HepG2 (cell line): ENCODE data around the gene GRAMD4. TPM values are rescaled to one million over a fixed set of nuclear protein-coding genes. Genes with fewer than 3 reads are reported as not detected.
A peak's percentile ranks its signal among the peaks of the same experiment; 100 is the strongest.

Source experiments
- ATAC-seq: fragments of 200-7000 bp; cut with Tn5 transposase; 3 replicates; pipeline ENCODE4 v1.9.1; 2020; ENCODE audit warnings: mild to moderate bottlenecking, moderate library complexity
- BruUV-seq: library from RNA; stranded (reverse); fragments of 400-500 nt; replicated peaks from 2 replicates; lab custom pipeline; 2021; lab: Mats Ljungman, UMichigan
- CTCF ChIA-PET: fragments of 300-600 bp; formaldehyde crosslinking; extraction: SDS; loops from one replicate; lab custom pipeline; 2021; ENCODE audit warnings: low total read pairs, inconsistent platforms, low intra/inter-chr PET ratio; lab: Yijun Ruan, JAX
- POLR2A ChIA-PET: fragments of 350-600 bp; sonication (Branson Sonifier 250); formaldehyde crosslinking; loops from one replicate; lab custom pipeline; 2020; ENCODE audit warnings: antibody characterized with exemption, inconsistent platforms; lab: Yijun Ruan, JAX
- DNase-seq: peaks from one replicate; pipeline ENCODE4 v3.0.0-alpha.2; 2015; ENCODE audit warnings: low spot score
- FAIRE-seq: peaks from 3 replicates; lab custom pipeline; 2011; peaks lifted over from hg19 to GRCh38; lab: Jason Lieb, UNC
- H2AFZ ChIP-seq: one replicate; pipeline ENCODE4 v1.6.1; 2011; ENCODE audit warnings: low read length, inconsistent platforms
- H3K27ac ChIP-seq: fragments of 300-600 bp; 3 replicates; pipeline ENCODE4 v1.8.0; 2011; ENCODE audit warnings: mixed run types, mild to moderate bottlenecking, mixed read lengths, low read length, inconsistent platforms; ENCODE audit not compliant: insufficient read depth; ENCODE audit errors: extremely low read length
- H3K27me3 ChIP-seq, 2 experiments: fragments of 200-600 bp in 1 of 2; 2 replicates in 1 of 2; 3 replicates in 1 of 2; pipeline versions ENCODE4 v1.6.0 to v1.8.0; 2011; ENCODE audit warnings: low read length in 2 of 2, mild to moderate bottlenecking in 2 of 2, moderate library complexity in 2 of 2, inconsistent platforms in 1 of 2; ENCODE audit not compliant: insufficient read depth in 2 of 2, control insufficient read depth in 1 of 2
- H3K36me3 ChIP-seq, 2 experiments: fragments of 200-600 bp in 1 of 2; replicated peaks in 1 of 2; 2 replicates in 1 of 2; 3 replicates in 1 of 2; pipeline versions ENCODE4 v1.5.1 to v1.8.0; 2011; ENCODE audit warnings: low read length in 2 of 2, inconsistent platforms in 1 of 2; ENCODE audit not compliant: insufficient read depth in 2 of 2, control insufficient read depth in 1 of 2
- H3K4me1 ChIP-seq: 2 replicates; pipeline ENCODE4 v1.5.1; 2012; ENCODE audit warnings: low read length, inconsistent platforms; ENCODE audit not compliant: insufficient read depth
- H3K4me2 ChIP-seq: 2 replicates; pipeline ENCODE4 v1.6.0; 2011; ENCODE audit warnings: low read depth, low read length, inconsistent platforms
- H3K4me3 ChIP-seq, 3 experiments: fragments of 200-600 bp in 1 of 3; sonication (generic), shearing (Covaris generic) in 1 of 3; replicated peaks in 1 of 3; 2 replicates each; pipeline ENCODE4 v1.5.1; 2011 to 2016; ENCODE audit warnings: low read length in 3 of 3, inconsistent platforms in 2 of 3, low read depth in 2 of 3, mild to moderate bottlenecking in 2 of 3, control low read depth in 1 of 3, mixed read lengths in 1 of 3; ENCODE audit not compliant: insufficient read depth in 1 of 3
- H3K79me2 ChIP-seq: one replicate; pipeline ENCODE4 v1.6.1; 2011; ENCODE audit warnings: low read length, inconsistent platforms; ENCODE audit not compliant: insufficient read depth
- H3K9ac ChIP-seq: 2 replicates; pipeline ENCODE4 v1.6.0; 2011; ENCODE audit warnings: mild to moderate bottlenecking, low read depth, low read length, inconsistent platforms; ENCODE audit not compliant: insufficient read depth
- H3K9me3 ChIP-seq: 2 replicates; pipeline ENCODE4 v1.5.1; 2012; ENCODE audit warnings: mild to moderate bottlenecking, low read length
- H4K20me1 ChIP-seq: 2 replicates; pipeline ENCODE4 v1.6.0; 2011; ENCODE audit warnings: inconsistent platforms, mild to moderate bottlenecking, low read length, moderate library complexity; ENCODE audit not compliant: insufficient read depth
- NFKB2 ChIP-seq: sonication (generic); formaldehyde crosslinking; IDR thresholded peaks from 2 replicates; pipeline ENCODE4 v1.4.0; 2020; ENCODE audit warnings: missing genetic modification reagents, borderline replicate concordance
- SRF ChIP-seq: IDR thresholded peaks from 2 replicates; pipeline ENCODE4 v1.6.1; 2011; ENCODE audit warnings: mild to moderate bottlenecking, low read depth, low read length, moderate library complexity
- TFE3 ChIP-seq: IDR thresholded peaks from 2 replicates; pipeline ENCODE4 v1.6.1; 2016
- ZMYM3 ChIP-seq: sonication (generic); formaldehyde crosslinking; IDR thresholded peaks from 2 replicates; pipeline ENCODE4 v1.5.1; 2020; ENCODE audit warnings: mild to moderate bottlenecking, missing genetic modification reagents
- ZNF629 ChIP-seq: sonication (generic); formaldehyde crosslinking; conservative IDR thresholded peaks from 2 replicates; pipeline ENCODE4 v1.5.0; 2020; ENCODE audit warnings: missing genetic modification reagents
- ZNF768 ChIP-seq: sonication (generic); formaldehyde crosslinking; IDR thresholded peaks from 2 replicates; pipeline ENCODE4 v1.4.0; 2020; ENCODE audit warnings: missing genetic modification reagents
- WGBS: methylation state at CpG from one replicate; pipeline ENCODE4 v1.1.6; 2017; ENCODE audit warnings: low lambda C conversion rate; 5-methylcytosine and 5-hydroxymethylcytosine counted together
- in situ Hi-C: cut with HindIII; loops from 2 replicates; pipeline ENCODE4 v1.10.0; 2017; ENCODE audit warnings: low pct_unique_long_range_greater_than_20kb; ENCODE audit not compliant: extremely low pct_ligation_motif_present
- intact Hi-C: fragments of 100-400 bp; cut with micrococcal nuclease; formaldehyde crosslinking; loops from one replicate; pipeline ENCODE4 v1.10.0; 2022; ENCODE audit not compliant: unreplicated experiment
- polyA plus RNA-seq, 8 experiments: library from polyadenylated mRNA; depleted of rRNA in 3 of 8; stranded (reverse) in 7 of 8; unstranded in 1 of 8; fragments of >200 nt; fragmentation: Illumina TruSeq in 4 of 8; extraction: Trizol in 4 of 8; gene quantifications; 2 replicates each; pipeline versions ENCODE4 v1.2.1 to v1.2.3, GENCODE V29; 2011 to 2016; ENCODE audit warnings: low read depth in 4 of 8, missing spikeins in 1 of 8, mixed read lengths in 1 of 8; ENCODE audit not compliant: insufficient read depth in 1 of 8
- total RNA-seq, 5 experiments: library from RNA; depleted of rRNA; stranded (reverse); fragments of >200 nt; fragmentation: Illumina TruSeq; extraction: Trizol; gene quantifications; 2 replicates each; pipeline ENCODE4 v1.2.3, GENCODE V29; 2016; ENCODE audit warnings: low read depth in 1 of 5

The GRAMD4 gene
- total and polyA plus RNA-seq, 2 of the 13 experiments (the other 11 are each of a cell fraction or from before 2014, with no cell fraction given): 15.2 to 15.7 TPM

- no peaks in the 10 kb centered on the region for H3K9me3 ChIP-seq
- TSS peak; percentile 43 for BruUV-seq
- H2AFZ ChIP-seq: no peak overlapping the region
- H3K36me3 ChIP-seq: no peaks in the 10 kb centered on the region
- no peak overlapping the region for H3K27ac ChIP-seq
- ATAC-seq (no peak), DNase-seq (no peak), FAIRE-seq (no peak)
- no peaks in the 10 kb centered on the region for H3K27me3 ChIP-seq
- TF ChIP-seq SRF (no peak), ZNF629 (CRISPR knock-in tag) (peak; percentile 66)
- in situ Hi-C loops (no loop called here), intact Hi-C loops (no loop called here)
- ChIA-PET CTCF (no interaction called here), POLR2A (no interaction called here)
- WGBS: 96% methylated on average over 13 of the region's 13 CpGs
- no peak overlapping the region for H3K4me2 ChIP-seq
- H3K9ac ChIP-seq: no peak overlapping the region
- H4K20me1 ChIP-seq: peaks cover 8% of the 10 kb centered on the region
- H3K4me3 ChIP-seq: no peak overlapping the region
- peaks cover 25% of the 10 kb centered on the region for H3K79me2 ChIP-seq
- peaks cover 55% of the 10 kb centered on the region for H3K4me1 ChIP-seq
Observed at GRCh38 chr22:46580940-46581537, 39.1 kb upstream of the GRAMD4 start.

- intact Hi-C loops: no loop called here
- H3K9ac ChIP-seq: no peak overlapping the region
Observed at GRCh38 chr22:46581538-46582244, 38.5 kb upstream of the GRAMD4 start.

More at GRCh38 chr22:46581538-46582244, 38.5 kb upstream of the GRAMD4 start:
- Histone ChIP-seq H2AFZ (no peak overlapping the region), H3K27me3 (no peaks in the 10 kb centered on the region), H3K9me3 (no peaks in the 10 kb centered on the region), H4K20me1 (peaks cover 8% of the 10 kb centered on the region), H3K4me1 (peaks cover 49% of the 10 kb centered on the region), H3K36me3 (no peaks in the 10 kb centered on the region), H3K4me3 (no peak overlapping the region), H3K79me2 (peaks cover 25% of the 10 kb centered on the region), H3K27ac (no peak overlapping the region), H3K4me2 (no peak overlapping the region)
- ChIA-PET POLR2A (no interaction called here), CTCF (no interaction called here)
- FAIRE-seq (no peak), DNase-seq (no peak), ATAC-seq (no peak)
- in situ Hi-C loops: no loop called here
- BruUV-seq: no TSS peak
- TF ChIP-seq ZNF768 (CRISPR knock-in tag): peak; percentile 99
- TF ChIP-seq NFKB2 (CRISPR knock-in tag): 0 out of 2 replicates have a peak, but pooled peaks have one; percentile 47
- no peak for TF ChIP-seq TFE3 (CRISPR knock-in tag)
- TF ChIP-seq ZMYM3 (CRISPR knock-in tag): peak; percentile 70; the same call in 1 of the 2 replicates
- 86% methylated on average over 10 of the region's 14 CpGs for whole genome bisulfite sequencing
